Activated CD4-positive, CD25-positive, alpha-beta regulatory T cell treated with anti-CD3 and anti-CD28 coated beads, Interleukin-2, amount 50 U/mL, for 24 hours (primary cell): Measurements from ENCODE around the gene ZMIZ1.

Source experiments
- ATAC-seq, 2 donors: fragments of 150-1000 bp; cut with Tn5 transposase; one replicate each; pipeline ENCODE4 v1.10.0; 2021; ENCODE audit warnings: mild to moderate bottlenecking in 1 of 2, moderate library complexity in 1 of 2

Gene ZMIZ1

GRCh38 chr10:79178614-79179163, 109.9 kb downstream of the ZMIZ1 start:
- ATAC-seq: no peak

GRCh38 chr10:79179164-79179956, 110.6 kb downstream of the ZMIZ1 start:
- no peak for ATAC-seq

DNA sequence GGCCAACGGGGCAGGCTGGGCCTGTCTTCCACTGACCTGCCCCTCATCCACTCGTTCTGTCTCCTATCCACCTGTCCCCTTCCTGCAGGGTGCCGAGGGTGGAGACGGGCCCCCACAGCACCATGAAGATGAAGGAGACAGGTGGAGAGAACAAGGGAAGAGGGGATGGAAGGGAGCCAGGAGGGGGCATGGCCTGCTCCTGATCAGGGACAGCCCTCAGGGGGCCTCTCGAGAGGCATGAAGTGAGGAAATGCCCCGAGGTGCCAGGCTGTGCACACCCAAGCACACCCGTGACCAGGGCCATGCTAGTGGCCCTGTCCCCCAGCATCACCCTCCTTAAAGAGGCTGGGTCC, 111.2 kb downstream of the ZMIZ1 start:
- no peak for ATAC-seq

DNA sequence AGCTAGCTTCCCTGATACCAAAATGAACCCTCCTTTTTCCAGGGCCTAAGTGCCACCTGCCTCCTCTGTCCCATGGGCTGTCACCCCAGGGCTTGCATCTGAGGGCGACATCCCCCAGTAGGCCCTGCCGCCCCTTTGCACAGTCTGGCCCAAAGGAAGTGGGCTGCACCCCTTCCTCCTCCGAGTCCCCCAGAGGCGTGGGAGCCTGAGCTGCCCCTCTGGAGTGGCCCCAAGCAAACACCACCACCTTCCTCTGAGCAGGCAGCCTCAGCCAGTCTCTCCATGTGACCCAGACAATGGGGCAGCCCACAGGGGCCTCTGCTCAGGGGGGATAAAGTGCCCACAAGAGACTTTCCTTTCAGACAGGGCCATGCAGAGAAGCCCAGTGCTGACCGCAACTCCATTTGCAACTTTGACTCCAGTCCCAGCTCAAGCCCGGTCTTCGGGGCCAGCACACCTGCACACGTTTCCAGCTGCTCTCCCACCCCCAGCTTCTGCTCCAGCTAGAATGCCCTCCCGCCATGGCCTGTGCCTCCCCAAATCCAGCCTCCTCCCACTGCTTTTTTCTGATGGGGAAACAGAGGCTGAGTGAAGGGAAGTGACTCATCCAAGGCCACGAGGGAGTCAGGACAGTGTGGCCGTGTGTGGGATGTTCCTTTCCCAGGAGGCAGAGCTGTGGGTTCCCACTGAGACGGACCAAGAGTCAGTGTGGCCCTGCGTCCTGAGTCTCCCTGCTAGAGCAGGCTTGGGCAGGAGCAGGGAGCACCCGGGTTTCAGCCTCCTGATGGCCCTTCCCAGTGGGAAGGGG, 111.9 kb downstream of the ZMIZ1 start:
- ATAC-seq: no peak

GRCh38 chr10:79181227-79181626, 112.5 kb downstream of the ZMIZ1 start:
- no peak for ATAC-seq

- ATAC-seq: no peak
Observed at GRCh38 chr10:79181698-79182521, 113.1 kb downstream of the ZMIZ1 start.

GRCh38 chr10:79182781-79183467, 114.2 kb downstream of the ZMIZ1 start:
- no peak for ATAC-seq

DNA sequence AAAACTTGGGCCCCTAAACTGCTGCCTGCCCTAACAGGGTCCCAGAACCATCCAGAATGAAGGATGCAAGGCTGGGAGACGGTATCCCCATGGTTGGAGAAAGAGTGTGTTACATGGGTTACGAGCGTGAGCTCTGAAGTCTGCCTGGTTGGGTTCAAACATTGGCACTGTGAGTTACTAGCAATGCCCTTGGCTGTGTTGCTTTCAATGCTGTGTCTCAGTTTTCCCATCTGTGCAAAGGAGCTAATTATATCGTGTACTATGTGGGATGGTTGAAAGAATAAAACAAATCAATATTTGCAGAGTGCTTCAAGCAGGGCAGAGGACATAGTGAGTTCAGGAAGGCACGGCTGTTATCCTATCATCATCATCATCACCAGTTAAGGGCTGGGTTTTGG, 114.7 kb downstream of the ZMIZ1 start:
- ATAC-seq: no peak

GRCh38 chr10:79184145-79184625, 115.4 kb downstream of the ZMIZ1 start:
- no peak for ATAC-seq

DNA sequence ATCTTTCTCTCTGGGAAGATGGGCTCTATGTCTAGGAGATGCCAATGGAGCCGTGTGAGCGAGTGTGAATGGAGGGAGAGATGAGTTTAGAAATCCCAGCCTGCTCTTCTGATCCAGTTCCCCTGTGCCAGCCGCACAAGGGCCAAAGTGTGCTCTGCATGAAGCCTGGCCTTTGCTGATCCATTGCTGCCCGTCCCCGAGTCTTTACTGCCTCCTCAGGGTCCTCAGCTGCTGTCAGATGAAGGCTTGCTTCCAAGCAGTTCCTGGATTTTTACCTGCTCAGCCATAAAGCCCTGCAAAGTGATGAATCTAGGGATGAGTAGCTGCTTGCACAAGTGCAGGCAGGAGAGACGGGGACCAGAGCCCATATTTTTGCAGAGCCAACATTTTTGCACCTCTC, 115.9 kb downstream of the ZMIZ1 start:
- ATAC-seq: no peak

DNA sequence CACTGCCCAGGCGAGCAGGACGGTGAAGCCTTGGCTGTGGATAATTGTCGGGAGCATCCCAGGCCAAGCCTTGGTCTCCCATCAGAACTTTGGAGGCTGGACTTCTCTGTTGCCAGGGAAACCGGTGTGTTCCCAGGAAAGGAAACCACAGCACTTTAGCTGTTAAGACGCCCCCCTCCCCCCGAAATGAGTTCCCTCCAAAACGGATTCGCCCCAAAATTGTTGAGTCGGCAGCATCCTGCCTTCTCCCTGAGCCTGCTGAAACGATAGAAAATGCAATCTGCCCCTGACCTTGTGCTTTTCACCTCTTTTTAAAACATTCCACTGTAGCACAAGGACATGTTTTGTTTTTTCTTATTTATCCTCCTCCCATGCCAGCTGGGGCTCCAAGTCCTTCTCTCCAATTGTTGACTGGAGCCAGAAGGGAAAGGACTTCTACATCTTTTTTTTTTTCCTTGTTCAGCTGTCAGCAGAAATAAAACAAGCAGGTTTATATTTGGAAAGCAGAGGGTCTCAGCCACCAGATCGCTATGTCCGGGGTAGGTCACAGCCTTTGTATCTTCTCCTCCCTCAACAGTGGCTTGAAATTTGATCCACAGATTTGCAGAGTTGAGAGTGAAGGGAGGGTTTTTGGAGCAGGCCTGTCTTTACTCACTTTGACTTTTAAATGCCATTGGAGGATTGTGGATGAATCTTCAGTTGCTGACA, 116.5 kb downstream of the ZMIZ1 start:
- ATAC-seq: no peak

DNA sequence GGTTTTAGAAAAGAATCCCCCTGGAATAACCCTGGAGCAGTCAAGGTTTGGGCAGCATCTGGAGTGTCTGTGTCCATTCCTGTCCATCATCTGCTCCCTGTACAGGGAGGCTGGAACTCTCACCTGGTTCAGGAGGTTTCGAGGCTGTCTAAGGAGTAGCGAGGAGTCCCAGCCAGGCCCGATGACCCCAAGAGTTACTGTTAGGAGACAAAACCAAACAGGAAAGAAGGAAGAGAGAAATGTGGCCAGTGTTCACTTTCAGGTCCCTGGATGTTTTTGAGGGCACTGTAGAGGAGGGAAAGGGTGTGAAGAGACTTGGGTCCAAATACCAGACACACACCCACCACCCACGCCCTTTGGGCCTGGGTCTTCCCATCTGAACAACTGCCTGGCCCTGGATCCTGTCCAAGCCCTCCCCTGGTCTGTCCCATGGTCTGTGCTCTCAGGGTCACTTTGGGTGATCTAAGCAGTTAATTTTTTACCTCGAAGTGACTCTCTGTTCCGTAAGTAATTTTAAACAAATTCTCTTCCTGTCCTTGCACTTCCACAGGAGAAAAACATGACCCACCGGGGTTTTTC, 117.1 kb downstream of the ZMIZ1 start:
- no peak for ATAC-seq

DNA sequence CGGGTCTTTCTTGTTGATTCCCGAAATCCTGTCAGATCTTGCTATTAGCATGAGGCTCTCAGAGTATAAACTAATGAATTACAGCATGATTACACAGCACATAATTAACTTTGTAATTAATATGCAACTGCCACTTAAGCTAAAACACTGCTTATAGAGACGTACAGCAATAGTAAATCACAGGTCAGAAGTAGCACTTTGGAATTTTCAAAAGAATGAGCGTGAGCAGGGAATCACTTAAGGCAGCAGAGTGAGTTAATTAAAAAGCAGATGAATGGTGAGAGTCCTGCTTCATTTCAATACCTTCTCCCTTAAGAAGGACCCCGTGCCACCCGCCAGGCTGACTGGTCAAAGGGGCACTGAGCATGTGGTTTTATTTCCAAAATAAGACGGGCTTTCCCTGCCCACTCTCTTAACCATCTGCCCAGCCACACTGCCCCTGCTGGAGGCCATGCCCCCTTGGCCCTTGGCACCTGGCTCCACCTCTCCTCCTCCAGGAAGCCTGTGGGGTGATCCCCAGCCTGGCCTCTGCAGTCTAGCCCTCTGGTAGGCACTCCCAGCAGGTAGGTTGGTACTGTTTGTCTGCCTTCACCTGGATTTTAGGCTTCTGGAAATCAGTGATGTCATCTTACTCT, 117.8 kb downstream of the ZMIZ1 start:
- no peak for ATAC-seq

DNA sequence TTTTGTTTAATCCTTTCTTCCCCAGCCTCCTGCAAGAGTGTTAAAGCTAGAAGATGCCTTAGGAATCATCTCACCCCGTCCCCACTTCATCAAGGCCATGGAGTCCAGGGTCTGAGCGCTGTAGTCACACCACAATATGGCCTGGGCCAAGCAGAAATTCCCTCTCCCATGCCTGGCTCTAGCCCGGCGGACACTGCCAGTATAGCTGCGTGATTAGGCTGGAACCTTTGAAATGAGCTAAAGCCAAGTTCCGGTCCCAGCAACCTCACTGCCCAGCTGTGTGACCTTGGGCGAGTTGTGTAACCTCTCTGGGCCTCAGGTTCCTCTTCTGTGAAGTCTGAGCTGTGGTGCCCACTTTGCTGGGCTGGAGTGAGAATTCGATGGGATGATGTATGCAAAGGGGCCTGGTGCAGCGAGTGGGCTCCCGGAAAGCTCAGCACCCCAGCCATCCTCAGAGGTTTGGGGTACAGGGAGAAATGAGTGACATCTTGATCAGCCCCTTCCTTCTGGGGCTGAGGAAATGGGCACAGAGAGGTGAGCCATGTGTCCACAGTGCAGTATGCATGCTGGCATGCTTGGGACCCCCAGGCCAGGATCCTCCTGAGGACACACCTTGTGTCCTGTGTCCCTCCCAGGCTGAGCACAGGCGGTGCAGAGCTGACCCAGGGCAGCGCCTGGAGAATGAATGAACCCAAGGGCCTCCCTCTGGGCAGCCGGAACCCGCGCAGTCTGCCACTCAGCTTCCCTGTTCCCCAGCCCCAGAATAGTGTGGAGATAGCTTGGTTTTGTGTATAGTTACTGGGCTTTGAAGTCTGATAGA, 118.6 kb downstream of the ZMIZ1 start:
- no peak for ATAC-seq

- ATAC-seq: no peak
Observed at GRCh38 chr10:79188154-79188965, 119.6 kb downstream of the ZMIZ1 start.

DNA sequence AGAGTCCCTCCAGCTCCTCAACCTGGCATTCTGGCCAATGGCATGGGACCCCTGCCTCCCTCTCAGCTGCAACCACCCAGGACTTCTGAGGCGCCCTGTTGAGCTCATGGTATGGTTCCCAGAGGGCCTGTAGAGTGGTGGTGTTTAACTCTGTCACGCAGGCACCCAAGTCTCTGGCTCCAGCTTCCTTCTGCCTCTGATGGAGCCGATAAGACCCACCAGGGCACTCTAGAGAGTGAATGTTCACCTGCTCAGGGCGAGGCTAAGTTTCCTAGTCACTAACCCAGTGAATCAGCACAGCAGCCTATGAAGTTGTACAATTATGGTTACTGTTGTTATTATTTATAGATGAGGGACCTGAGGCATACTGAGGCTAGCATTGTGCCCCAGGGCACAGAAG, 120.4 kb downstream of the ZMIZ1 start:
- no peak for ATAC-seq

- no peak for ATAC-seq
Observed at GRCh38 chr10:79189853-79190435, 121.2 kb downstream of the ZMIZ1 start.

GRCh38 chr10:79190740-79191261, 122.0 kb downstream of the ZMIZ1 start:
- ATAC-seq: no peak
